CD4-positive, alpha-beta memory T cell (primary cell): Measurements from ENCODE around the gene PNN. TPM values are rescaled to one million over a fixed set of nuclear protein-coding genes. Genes with fewer than 3 reads are reported as not detected.

Experiments
- CTCF ChIA-PET: fragments of 350-600 bp; sonication (Branson Sonifier 250); formaldehyde crosslinking; loops from one replicate; lab custom pipeline; 2021; ENCODE audit warnings: inconsistent platforms; ENCODE audit not compliant: partially characterized antibody; lab: Charles Lee
- POLR2A ChIA-PET: fragments of 350-600 bp; sonication (Branson Sonifier 250); formaldehyde crosslinking; loops from one replicate; lab custom pipeline; 2021; ENCODE audit not compliant: partially characterized antibody; lab: Charles Lee
- DNase-seq, 5 donors: peaks; one replicate each; pipeline versions ENCODE4 v3.0.0 to v3.0.0-alpha.2; 2020 to 2022; ENCODE audit warnings: mixed read lengths in 1 of 5
- H3K27ac ChIP-seq: one replicate; pipeline ENCODE4 v1.7.0; 2013; ENCODE audit warnings: low read depth, low read length
- H3K27me3 ChIP-seq: 2 replicates; pipeline ENCODE4 v1.7.0; 2013; ENCODE audit warnings: mild to moderate bottlenecking, low read length, moderate library complexity; ENCODE audit not compliant: insufficient read depth
- H3K36me3 ChIP-seq: 2 replicates; pipeline ENCODE4 v1.7.0; 2013; ENCODE audit warnings: mild to moderate bottlenecking, low read length, moderate library complexity; ENCODE audit not compliant: insufficient read depth
- H3K4me1 ChIP-seq: 2 replicates; pipeline ENCODE4 v1.7.0; 2013; ENCODE audit warnings: mild to moderate bottlenecking, low read length, moderate library complexity; ENCODE audit not compliant: insufficient read depth
- H3K4me3 ChIP-seq, 2 donors: one replicate each; pipeline ENCODE4 v1.7.0; 2013; ENCODE audit warnings: low read length in 2 of 2, mild to moderate bottlenecking in 1 of 2
- H3K9me3 ChIP-seq, 2 donors: one replicate each; pipeline ENCODE4 v1.7.0; 2013; ENCODE audit warnings: low read length in 2 of 2, control low read depth in 1 of 2; ENCODE audit not compliant: control insufficient read depth in 1 of 2
- H3K27ac Mint-ChIP-seq, 7 donors: one replicate each; pipeline ENCODE4 v1.8.0; 2020 to 2021; ENCODE audit warnings: mixed read lengths in 7 of 7, mild to moderate bottlenecking in 6 of 7, inconsistent platforms in 3 of 7, moderate library complexity in 3 of 7
- H3K27me3 Mint-ChIP-seq, 2 donors: one replicate each; pipeline ENCODE4 v1.8.0; 2020 to 2021; ENCODE audit warnings: mixed read lengths in 2 of 2
- H3K36me3 Mint-ChIP-seq, 2 donors: one replicate each; pipeline ENCODE4 v1.8.0; 2020 to 2021; ENCODE audit warnings: mixed read lengths in 2 of 2, inconsistent platforms in 1 of 2, mild to moderate bottlenecking in 1 of 2
- H3K4me1 Mint-ChIP-seq, 4 donors: one replicate each; pipeline ENCODE4 v1.8.0; 2020 to 2021; ENCODE audit warnings: mixed read lengths in 4 of 4, mild to moderate bottlenecking in 1 of 4
- H3K4me3 Mint-ChIP-seq, 8 donors: one replicate each; pipeline ENCODE4 v1.8.0; 2020 to 2021; ENCODE audit warnings: mixed read lengths in 8 of 8, mild to moderate bottlenecking in 7 of 8, moderate library complexity in 6 of 8, inconsistent platforms in 3 of 8
- H3K9me3 Mint-ChIP-seq, 8 donors: one replicate each; pipeline ENCODE4 v1.8.0; 2020 to 2021; ENCODE audit warnings: mixed read lengths in 8 of 8, mild to moderate bottlenecking in 5 of 8, inconsistent platforms in 3 of 8, moderate library complexity in 1 of 8
- intact Hi-C: fragments of 100-400 bp; cut with micrococcal nuclease; formaldehyde crosslinking; loops from one replicate; pipeline ENCODE4 v1.15.1; 2023
- polyA plus RNA-seq, 2 donors: library from polyadenylated mRNA; unstranded; fragments of 300-500 nt; fragmentation: Illumina TruSeq; gene quantifications; one replicate each; pipeline ENCODE4 v1.2.3, GENCODE V29; 2021
- total RNA-seq, 2 experiments: library from RNA; stranded (reverse); gene quantifications; one replicate each; pipeline ENCODE4 v1.2.3, GENCODE V29; 2021

PNN gene
- total and polyA plus RNA-seq, 4 experiments from 2014 or later: 10.3 to 93.8 (median 60.9) TPM

DNA sequence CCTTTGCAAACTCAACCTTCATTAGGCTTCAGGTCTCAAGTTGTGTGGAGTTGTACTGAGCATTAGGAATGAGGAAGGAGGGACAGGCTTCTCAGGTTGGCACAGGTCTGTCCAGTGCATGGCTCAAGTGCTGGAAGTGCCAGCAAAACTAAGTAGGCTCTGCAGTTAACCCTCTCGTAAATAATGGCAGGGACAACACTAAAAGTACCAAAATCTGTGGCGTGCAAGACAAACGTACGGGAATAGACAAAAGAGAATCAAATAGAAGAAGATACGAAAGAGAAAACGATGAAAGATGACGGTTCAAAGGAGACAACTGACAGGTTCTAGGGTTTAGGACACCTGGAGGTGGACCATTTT lies 5.5 kb upstream of the PNN start:
- peaks cover 40% of the 10 kb centered on the region for H3K4me1 ChIP-seq
- peak overlapping the region; percentile 88 to 100 (median 96) for H3K4me3 Mint-ChIP-seq
- peak overlapping the region; percentile 86 to 99 for H3K4me3 ChIP-seq
- CTCF ChIA-PET: interaction anchor here (1.0 to 1.6 kb wide), 6 partner anchors 16 to 262 kb away, joined by 4 to 9 read pairs (median 5); partner anchors contain the start of gene GEMIN2
- peak overlapping the region; percentile 94 for H3K27ac ChIP-seq
- no peaks in the 10 kb centered on the region for H3K27me3 ChIP-seq
- intact Hi-C loops: no loop called here
- DNase-seq: no peak
- no peaks in the 10 kb centered on the region for H3K27me3 Mint-ChIP-seq
- no peaks in the 10 kb centered on the region for H3K36me3 ChIP-seq
- no peaks in the 10 kb centered on the region for H3K9me3 ChIP-seq
- peak overlapping the region; percentile 93 to 100 (median 99) for H3K27ac Mint-ChIP-seq
- no peaks in the 10 kb centered on the region for H3K9me3 Mint-ChIP-seq
- H3K4me1 Mint-ChIP-seq: peaks cover 35 to 59% (median 48%) of the 10 kb centered on the region in 4 donors
- H3K36me3 Mint-ChIP-seq: peaks cover 10 to 27% of the 10 kb centered on the region in 2 donors
- POLR2A ChIA-PET: interaction anchor here (1.2 to 1.7 kb wide), 11 partner anchors 9 to 262 kb away, joined by 3 to 61 read pairs (median 14); partner anchors contain the start of genes FBXO33, GEMIN2 and SEC23A

GRCh38 chr14:39173198-39173597 lies 1.9 kb upstream of the PNN start:
- no peak for DNase-seq
- Histone ChIP-seq H3K36me3 (peaks cover 17% of the 10 kb centered on the region), H3K27ac (no peak overlapping the region), H3K9me3 (no peaks in the 10 kb centered on the region), H3K4me1 (peaks cover 42% of the 10 kb centered on the region), H3K27me3 (no peaks in the 10 kb centered on the region), H3K4me3 (no peak overlapping the region)
- Mint-ChIP-seq H3K4me1 (peaks cover 29 to 62% (median 44%) of the 10 kb centered on the region in 4 donors), H3K4me3 (peak overlapping the region; percentile 26 to 61 (median 44)), H3K27me3 (no peaks in the 10 kb centered on the region), H3K9me3 (no peaks in the 10 kb centered on the region), H3K27ac (peak overlapping the region in 6 of 7 donors; percentile 42 to 97 (median 74)), H3K36me3 (peaks cover 19 to 45% of the 10 kb centered on the region in 2 donors)
- POLR2A ChIA-PET: interaction anchor here (0.7 to 3.7 kb wide), 4 partner anchors 9 to 259 kb away, joined by 3 to 54 read pairs (median 24); partner anchors contain the start of gene FBXO33
- CTCF ChIA-PET: interaction anchor here (1.2 kb wide), 1 partner anchor 59 kb away, joined by 3 read pairs; no protein-coding TSS in a partner anchor
- intact Hi-C loops: no loop called here

- Histone ChIP-seq H3K27me3 (no peaks in the 10 kb centered on the region), H3K9me3 (no peaks in the 10 kb centered on the region), H3K4me1 (peaks cover 34% of the 10 kb centered on the region), H3K4me3 (peak overlapping the region; percentile 77 to 92), H3K27ac (peak overlapping the region; percentile 98), H3K36me3 (peaks cover 39% of the 10 kb centered on the region)
- intact Hi-C loops: loop anchor here (1.0 kb wide), 4 partner anchors 54 to 257 kb away; partner anchors contain the start of genes FBXO33 and SEC23A
- H3K36me3 Mint-ChIP-seq: peaks cover 27 to 34% of the 10 kb centered on the region in 2 donors
- peaks cover 20 to 47% (median 37%) of the 10 kb centered on the region in 4 donors for H3K4me1 Mint-ChIP-seq
- ChIA-PET POLR2A (interaction anchor here (0.7 to 3.7 kb wide), 18 partner anchors 9 to 256 kb away, joined by 3 to 54 read pairs (median 4); partner anchors contain the start of genes FBXO33, GEMIN2 and SEC23A), CTCF (interaction anchor here (0.7 kb wide), 1 partner anchor 12 kb away, joined by 3 read pairs; no protein-coding TSS in a partner anchor)
- no peaks in the 10 kb centered on the region for H3K27me3 Mint-ChIP-seq
- H3K9me3 Mint-ChIP-seq: no peaks in the 10 kb centered on the region
- peak overlapping the region; percentile 95 to 99 (median 97) for H3K4me3 Mint-ChIP-seq
- H3K27ac Mint-ChIP-seq: peak overlapping the region; percentile 97 to 100 (median 98)
- no peak for DNase-seq
These were observed 600 bp downstream of the PNN start for GRCh38 chr14:39175445-39176262.

GRCh38 chr14:39176263-39177167 lies 1.5 kb downstream of the PNN start:
- Histone ChIP-seq H3K4me1 (peaks cover 30% of the 10 kb centered on the region), H3K9me3 (no peaks in the 10 kb centered on the region), H3K4me3 (peak overlapping the region; percentile 77 to 92), H3K27ac (peak overlapping the region; percentile 98), H3K27me3 (no peaks in the 10 kb centered on the region), H3K36me3 (peaks cover 47% of the 10 kb centered on the region)
- H3K27me3 Mint-ChIP-seq: no peaks in the 10 kb centered on the region
- ChIA-PET POLR2A (interaction anchor here (1.7 to 3.7 kb wide), 4 partner anchors 9 to 256 kb away, joined by 7 to 54 read pairs (median 28); partner anchors contain the start of genes FBXO33 and GEMIN2), CTCF (no interaction called here)
- no peak for DNase-seq
- H3K4me3 Mint-ChIP-seq: peak overlapping the region; percentile 95 to 99 (median 97)
- no peaks in the 10 kb centered on the region for H3K9me3 Mint-ChIP-seq
- H3K4me1 Mint-ChIP-seq: peaks cover 17 to 43% (median 34%) of the 10 kb centered on the region in 4 donors
- peak overlapping the region; percentile 97 to 100 (median 98) for H3K27ac Mint-ChIP-seq
- intact Hi-C loops: no loop called here
- peaks cover 27 to 34% of the 10 kb centered on the region in 2 donors for H3K36me3 Mint-ChIP-seq

GRCh38 chr14:39177168-39177545 lies 2.1 kb downstream of the PNN start:
- CTCF ChIA-PET: no interaction called here
- no peak overlapping the region for H3K4me3 ChIP-seq
- peak overlapping the region; percentile 18 for H3K27ac ChIP-seq
- POLR2A ChIA-PET: no interaction called here
- Mint-ChIP-seq H3K27me3 (no peaks in the 10 kb centered on the region), H3K9me3 (no peaks in the 10 kb centered on the region), H3K4me1 (peaks cover 17 to 43% (median 34%) of the 10 kb centered on the region in 4 donors), H3K36me3 (peaks cover 27 to 34% of the 10 kb centered on the region in 2 donors), H3K4me3 (peak overlapping the region in 7 of 8 donors; percentile 21 to 59 (median 41)), H3K27ac (peak overlapping the region in 6 of 7 donors; percentile 48 to 97 (median 74))
- peaks cover 51% of the 10 kb centered on the region for H3K36me3 ChIP-seq
- DNase-seq: no peak
- intact Hi-C loops: no loop called here
- H3K9me3 ChIP-seq: no peaks in the 10 kb centered on the region
- no peaks in the 10 kb centered on the region for H3K27me3 ChIP-seq
- H3K4me1 ChIP-seq: peaks cover 33% of the 10 kb centered on the region

DNA sequence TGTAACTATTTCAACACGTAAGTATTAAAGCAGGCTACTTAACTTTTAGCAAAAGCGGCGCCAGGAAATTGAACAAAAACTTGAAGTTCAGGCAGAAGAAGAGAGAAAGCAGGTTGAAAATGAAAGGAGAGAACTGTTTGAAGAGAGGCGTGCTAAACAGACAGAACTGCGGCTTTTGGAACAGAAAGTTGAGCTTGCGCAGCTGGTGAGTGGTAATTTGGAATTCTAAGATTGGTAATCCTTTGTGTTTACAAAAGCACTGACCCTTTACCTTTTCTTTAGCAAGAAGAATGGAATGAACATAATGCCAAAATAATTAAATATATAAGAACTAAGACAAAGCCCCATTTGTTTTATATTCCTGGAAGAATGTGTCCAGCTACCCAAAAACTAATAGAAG lies 4.0 kb downstream of the PNN start:
- peak overlapping the region in 4 of 8 donors; percentile 3 to 35 (median 6) for H3K4me3 Mint-ChIP-seq
- H3K36me3 Mint-ChIP-seq: peaks cover 37% of the 10 kb centered on the region in 2 donors
- no peaks in the 10 kb centered on the region for H3K9me3 Mint-ChIP-seq
- no peaks in the 10 kb centered on the region for H3K27me3 ChIP-seq
- intact Hi-C loops: no loop called here
- H3K27ac Mint-ChIP-seq: peak overlapping the region in 6 of 7 donors; percentile 4 to 81 (median 64)
- ChIA-PET POLR2A (interaction anchor here (1.8 to 3.6 kb wide), 2 partner anchors 9 to 50 kb away, joined by 4 to 14 read pairs; partner anchors contain the start of gene TRAPPC6B), CTCF (interaction anchor here (1.0 to 1.1 kb wide), 2 partner anchors 8 to 11 kb away, joined by 3 to 4 read pairs; partner anchors contain the start of gene TRAPPC6B)
- DNase-seq: no peak
- no peaks in the 10 kb centered on the region for H3K27me3 Mint-ChIP-seq
- no peak overlapping the region for H3K27ac ChIP-seq
- H3K4me1 ChIP-seq: peaks cover 33% of the 10 kb centered on the region
- H3K9me3 ChIP-seq: no peaks in the 10 kb centered on the region
- H3K4me1 Mint-ChIP-seq: peaks cover 16 to 41% (median 33%) of the 10 kb centered on the region in 4 donors
- peaks cover 51% of the 10 kb centered on the region for H3K36me3 ChIP-seq
- no peak overlapping the region for H3K4me3 ChIP-seq
